Stimulated activated naive CD8-positive, alpha-beta T cell treated with anti-CD3 and anti-CD28 coated beads, Interleukin-15, Interleukin-2, amounts not matched to agents 100 ng/mL and 50 ng/mL, for 24 hours (primary cell): ENCODE measurements around the gene PCNX1.
"Not testable (repeated sequence)": the region's sequence is repeated elsewhere in the genome, so short reads cannot be mapped to it uniquely, and the experiment has no call there.

ENCODE experiments used
- H3K27ac Mint-ChIP-seq: one replicate; pipeline ENCODE4 v1.8.0; 2021; ENCODE audit warnings: mild to moderate bottlenecking, mixed read lengths
- H3K27me3 Mint-ChIP-seq: one replicate; pipeline ENCODE4 v1.8.0; 2021; ENCODE audit warnings: mixed read lengths
- H3K36me3 Mint-ChIP-seq: one replicate; pipeline ENCODE4 v1.8.0; 2021; ENCODE audit warnings: low read depth, mixed read lengths
- H3K4me1 Mint-ChIP-seq: one replicate; pipeline ENCODE4 v1.8.0; 2021; ENCODE audit warnings: low read depth, mixed read lengths
- H3K4me3 Mint-ChIP-seq: one replicate; pipeline ENCODE4 v1.8.0; 2021; ENCODE audit warnings: mild to moderate bottlenecking, mixed read lengths
- H3K9me3 Mint-ChIP-seq: one replicate; pipeline ENCODE4 v1.8.0; 2021; ENCODE audit warnings: mixed read lengths

The PCNX1 gene

DNA sequence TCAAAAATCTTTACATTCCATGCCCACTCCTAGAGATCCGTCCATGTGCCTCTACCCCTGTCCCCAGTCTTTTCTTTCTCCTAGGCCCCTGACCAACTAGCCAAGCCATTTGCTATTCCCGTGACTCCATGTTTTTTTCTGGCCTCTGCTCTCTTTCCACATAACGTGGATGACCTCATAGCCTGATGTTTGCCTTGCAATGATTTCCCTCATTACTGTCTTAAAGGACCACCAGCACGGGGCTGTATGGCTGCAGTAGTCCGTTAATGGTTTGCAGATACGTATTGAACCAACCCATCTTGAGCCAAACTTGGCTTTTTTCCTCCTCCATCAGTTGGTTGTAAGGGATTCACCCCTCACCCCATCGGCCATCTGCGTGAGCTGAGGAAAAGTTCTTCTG is 226.0 kb downstream of the PCNX1 start:
- Mint-ChIP-seq H3K4me3 (no peak overlapping the region), H3K36me3 (no peaks in the 10 kb centered on the region), H3K27ac (no peak overlapping the region), H3K27me3 (no peaks in the 10 kb centered on the region), H3K4me1 (peaks cover 12% of the 10 kb centered on the region), H3K9me3 (no peaks in the 10 kb centered on the region)

DNA sequence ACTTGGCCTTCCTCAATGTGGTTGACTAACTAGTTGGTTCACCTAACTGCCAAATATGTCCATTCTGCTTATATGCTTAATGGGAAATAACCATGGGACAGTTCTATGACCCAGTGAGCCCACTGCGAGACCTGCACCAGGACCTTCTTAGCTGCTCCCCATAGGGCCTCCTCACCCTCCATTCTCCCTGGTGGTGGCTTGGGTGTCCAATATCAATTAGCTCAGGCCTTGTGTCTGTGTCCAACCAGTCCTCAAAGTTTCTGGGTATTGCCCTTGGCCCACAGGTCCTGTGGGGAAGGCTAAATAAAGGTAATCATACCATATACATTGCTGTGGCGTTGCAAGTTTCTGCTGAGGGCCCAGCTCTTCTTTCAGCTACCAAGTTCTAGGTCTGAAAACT is 228.2 kb downstream of the PCNX1 start:
- Mint-ChIP-seq H3K36me3 (no peaks in the 10 kb centered on the region), H3K9me3 (no peaks in the 10 kb centered on the region), H3K27ac (no peak overlapping the region), H3K4me1 (peaks cover 10% of the 10 kb centered on the region), H3K27me3 (no peaks in the 10 kb centered on the region), H3K4me3 (no peak overlapping the region)

DNA sequence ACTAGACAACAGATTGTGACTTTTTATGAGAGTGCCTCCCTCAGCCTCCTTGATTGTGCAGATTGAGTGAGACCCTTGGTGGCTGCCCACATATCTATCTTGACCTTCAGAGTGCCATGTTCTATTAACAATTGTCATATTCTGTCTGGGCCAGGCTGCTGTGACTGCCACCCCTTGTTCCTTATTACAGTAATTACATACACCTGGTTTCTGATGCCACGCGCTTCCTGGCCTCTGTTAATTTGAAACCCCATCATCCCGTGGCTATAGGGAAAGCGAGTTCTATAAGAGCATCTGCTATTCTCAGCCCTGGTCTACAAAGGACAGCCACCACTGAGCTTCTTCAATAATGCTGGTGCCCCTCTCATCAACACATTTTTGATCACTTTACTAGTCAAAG is 228.7 kb downstream of the PCNX1 start:
- Mint-ChIP-seq H3K27me3 (no peaks in the 10 kb centered on the region), H3K4me3 (no peak overlapping the region), H3K27ac (no peak overlapping the region), H3K9me3 (no peaks in the 10 kb centered on the region), H3K36me3 (no peaks in the 10 kb centered on the region), H3K4me1 (peaks cover 10% of the 10 kb centered on the region)

DNA sequence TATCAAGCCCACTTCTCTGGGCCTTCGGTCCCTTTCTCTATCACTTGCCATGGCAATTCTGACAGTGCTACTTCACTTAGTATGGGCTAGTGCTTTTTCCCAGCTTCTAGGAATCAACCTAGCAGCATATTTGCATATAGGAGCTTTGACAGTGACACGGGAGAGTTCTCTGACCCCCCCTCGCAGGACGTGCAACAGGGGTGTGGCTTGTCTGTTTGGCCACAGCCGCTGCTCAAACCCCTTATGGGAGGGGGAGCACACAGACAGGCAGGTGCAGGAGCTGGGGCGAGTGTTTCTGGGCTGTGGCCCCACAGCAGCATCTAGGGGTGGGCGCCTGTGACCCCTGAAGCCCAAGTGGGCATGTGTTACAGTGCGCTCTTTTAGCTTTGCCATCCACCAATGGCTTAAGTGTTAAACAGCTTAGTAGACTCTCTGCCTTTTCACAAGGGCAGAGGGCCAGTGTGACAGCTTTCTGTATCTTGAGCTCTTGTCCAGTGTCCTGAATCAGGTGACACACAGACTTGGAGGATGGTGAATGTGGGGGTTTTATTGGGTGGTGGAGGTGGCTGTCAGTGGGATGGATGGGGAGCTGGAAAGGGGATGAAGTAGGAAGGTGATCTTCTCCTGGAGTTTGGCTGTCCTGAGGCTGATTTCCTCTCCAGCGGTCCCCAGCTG is 229.3 kb downstream of the PCNX1 start:
- Mint-ChIP-seq H3K36me3 (no peaks in the 10 kb centered on the region), H3K27me3 (no peaks in the 10 kb centered on the region), H3K4me1 (peaks cover 12% of the 10 kb centered on the region), H3K27ac (no peak overlapping the region), H3K9me3 (no peaks in the 10 kb centered on the region), H3K4me3 (no peak overlapping the region)

DNA sequence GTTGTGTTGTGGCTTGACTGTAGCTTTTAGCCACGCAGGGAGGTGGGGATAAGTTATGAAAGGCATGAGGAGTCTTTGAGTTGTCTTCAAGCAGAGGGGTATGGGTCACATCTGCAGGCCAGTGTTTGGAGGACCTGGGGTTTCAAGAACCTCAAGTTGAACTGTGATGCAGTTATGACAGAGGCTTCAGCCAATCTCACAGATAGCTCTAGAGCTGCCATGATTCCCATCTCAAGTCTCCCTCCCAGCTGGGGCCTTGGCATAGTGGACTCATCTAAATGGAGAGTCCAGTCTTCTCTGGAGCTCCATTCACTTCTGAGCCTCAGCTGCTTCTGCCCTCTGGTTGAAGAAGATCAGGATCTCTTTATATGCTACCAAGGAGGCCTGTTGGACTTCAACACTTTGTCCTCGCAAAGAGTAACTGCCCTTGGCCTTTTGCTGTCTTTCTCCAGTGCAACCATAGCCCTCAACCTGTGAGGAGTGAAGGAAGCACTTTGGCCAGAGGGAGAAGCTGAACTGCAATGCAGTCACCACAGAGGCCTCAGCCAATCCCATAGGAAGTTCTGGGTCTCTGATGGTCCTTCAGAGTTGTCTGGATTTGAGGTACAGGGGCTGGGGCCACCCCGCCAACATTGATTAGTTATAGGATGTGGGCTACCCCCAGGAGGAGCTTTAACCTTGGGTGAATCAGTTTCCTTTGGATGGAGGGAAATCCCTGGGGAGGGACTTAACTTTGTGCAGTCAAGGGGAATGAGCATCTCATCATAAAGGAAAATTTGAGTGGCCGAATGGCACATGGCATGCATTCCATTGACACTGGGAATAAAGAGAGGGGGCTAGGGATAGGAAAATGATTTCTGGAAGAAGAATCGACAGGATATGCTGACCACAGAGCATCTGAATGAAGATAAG is 230.5 kb downstream of the PCNX1 start:
- no peak overlapping the region for H3K4me3 Mint-ChIP-seq
- peaks cover 25% of the 10 kb centered on the region for H3K4me1 Mint-ChIP-seq
- H3K27me3 Mint-ChIP-seq, result no peaks in the 10 kb centered on the region
- H3K9me3 Mint-ChIP-seq, result no peaks in the 10 kb centered on the region
- H3K27ac Mint-ChIP-seq, result peak overlapping the region; percentile 42
- H3K36me3 Mint-ChIP-seq, result no peaks in the 10 kb centered on the region

DNA sequence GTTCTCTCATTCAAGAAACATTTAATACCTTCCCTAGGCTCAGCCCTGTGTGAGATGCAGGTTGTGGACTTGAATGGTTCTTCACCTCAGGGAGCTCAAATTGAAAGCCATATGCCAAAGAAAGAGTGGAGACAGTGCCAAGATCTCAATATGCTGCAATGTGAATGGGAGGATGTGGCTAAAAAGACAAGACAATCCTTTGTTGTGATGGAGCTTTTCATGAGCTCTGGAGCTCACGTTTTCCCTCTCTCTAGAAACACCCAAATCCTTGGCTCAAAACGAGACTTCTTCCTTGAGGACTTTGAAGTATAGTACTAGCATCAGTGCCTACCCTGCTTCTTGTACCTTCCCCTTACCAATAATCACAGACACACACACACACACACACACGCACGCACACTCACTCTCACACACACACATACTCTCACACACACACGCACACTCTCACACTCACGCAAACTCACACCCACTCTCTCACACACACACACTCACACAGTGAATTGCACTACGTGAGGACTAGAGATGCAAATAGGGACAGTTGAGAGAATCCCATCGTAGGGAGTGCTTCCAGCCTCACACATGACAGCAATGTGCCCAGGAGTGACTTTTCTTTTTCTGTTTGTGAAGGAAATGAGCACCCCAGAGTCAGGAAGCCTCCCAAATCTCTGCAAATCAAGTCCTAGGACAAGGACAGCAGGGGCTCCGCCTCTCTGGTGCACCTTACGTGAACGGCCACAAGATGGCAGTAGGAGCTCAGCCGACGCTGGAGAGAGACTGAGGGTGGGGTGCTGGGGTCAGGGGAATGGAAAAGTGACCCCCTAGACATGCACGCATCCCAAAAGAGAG is 231.4 kb downstream of the PCNX1 start:
- Mint-ChIP-seq H3K9me3 (no peaks in the 10 kb centered on the region), H3K27ac (no peak overlapping the region), H3K4me3 (no peak overlapping the region), H3K36me3 (no peaks in the 10 kb centered on the region), H3K27me3 (no peaks in the 10 kb centered on the region), H3K4me1 (peaks cover 33% of the 10 kb centered on the region)

DNA sequence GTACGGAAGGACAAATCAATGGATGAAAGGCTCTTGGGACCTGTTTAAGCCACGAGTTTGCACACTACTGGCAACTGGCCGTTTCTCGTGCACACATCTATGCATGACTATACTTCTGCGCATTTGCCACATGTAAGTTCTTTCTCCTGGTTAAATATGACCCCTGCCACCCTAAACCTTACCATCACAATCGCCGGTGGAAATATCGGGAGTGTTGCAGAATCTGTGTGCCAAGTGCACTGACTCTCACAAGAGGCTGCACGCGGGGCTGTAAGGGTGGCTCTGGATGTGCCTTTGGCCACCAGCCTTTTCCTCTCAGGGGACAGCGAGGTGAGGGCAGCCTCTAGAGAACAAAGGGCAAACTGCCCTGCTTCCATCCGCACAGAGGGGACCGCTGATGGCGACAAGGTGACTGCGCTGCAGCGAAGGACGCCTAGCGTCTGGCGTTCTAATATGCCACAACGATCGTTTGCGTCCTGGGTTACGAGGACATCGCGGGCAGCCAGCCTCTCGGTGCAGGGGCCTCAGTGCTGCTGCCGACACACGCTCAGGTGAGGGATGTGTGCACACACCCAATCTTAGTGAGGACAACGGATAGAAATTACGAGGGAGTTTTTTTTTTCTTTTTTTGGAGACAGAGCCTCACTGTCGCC is 232.2 kb downstream of the PCNX1 start:
- H3K27ac Mint-ChIP-seq, result no peak overlapping the region
- no peaks in the 10 kb centered on the region for H3K9me3 Mint-ChIP-seq
- H3K27me3 Mint-ChIP-seq, result no peaks in the 10 kb centered on the region
- no peak overlapping the region for H3K4me3 Mint-ChIP-seq
- H3K36me3 Mint-ChIP-seq, result no peaks in the 10 kb centered on the region
- peaks cover 41% of the 10 kb centered on the region for H3K4me1 Mint-ChIP-seq

DNA sequence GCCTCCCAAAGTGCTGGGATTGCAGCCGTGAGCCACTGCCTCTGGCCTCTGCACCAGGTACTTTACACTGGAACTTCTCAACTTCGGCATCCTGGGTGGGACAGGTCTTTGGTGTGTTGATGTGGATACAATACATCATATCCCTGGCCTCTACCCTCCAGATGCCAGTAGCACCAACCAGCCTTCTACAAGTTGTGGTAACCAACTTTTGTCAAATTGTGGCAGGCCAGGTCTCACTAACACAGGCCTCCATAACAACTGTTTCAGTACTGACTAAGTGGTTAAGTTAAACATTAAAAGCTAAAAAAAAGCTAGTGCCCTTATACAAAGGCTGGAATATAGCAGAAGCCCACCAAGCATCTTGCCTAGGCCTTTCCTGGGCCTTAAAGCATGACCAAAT is 232.9 kb downstream of the PCNX1 start:
- no peak overlapping the region for H3K27ac Mint-ChIP-seq
- H3K4me3 Mint-ChIP-seq, result no peak overlapping the region
- H3K36me3 Mint-ChIP-seq, result no peaks in the 10 kb centered on the region
- H3K27me3 Mint-ChIP-seq, result no peaks in the 10 kb centered on the region
- H3K9me3 Mint-ChIP-seq, result no peaks in the 10 kb centered on the region
- H3K4me1 Mint-ChIP-seq, result peaks cover 48% of the 10 kb centered on the region

DNA sequence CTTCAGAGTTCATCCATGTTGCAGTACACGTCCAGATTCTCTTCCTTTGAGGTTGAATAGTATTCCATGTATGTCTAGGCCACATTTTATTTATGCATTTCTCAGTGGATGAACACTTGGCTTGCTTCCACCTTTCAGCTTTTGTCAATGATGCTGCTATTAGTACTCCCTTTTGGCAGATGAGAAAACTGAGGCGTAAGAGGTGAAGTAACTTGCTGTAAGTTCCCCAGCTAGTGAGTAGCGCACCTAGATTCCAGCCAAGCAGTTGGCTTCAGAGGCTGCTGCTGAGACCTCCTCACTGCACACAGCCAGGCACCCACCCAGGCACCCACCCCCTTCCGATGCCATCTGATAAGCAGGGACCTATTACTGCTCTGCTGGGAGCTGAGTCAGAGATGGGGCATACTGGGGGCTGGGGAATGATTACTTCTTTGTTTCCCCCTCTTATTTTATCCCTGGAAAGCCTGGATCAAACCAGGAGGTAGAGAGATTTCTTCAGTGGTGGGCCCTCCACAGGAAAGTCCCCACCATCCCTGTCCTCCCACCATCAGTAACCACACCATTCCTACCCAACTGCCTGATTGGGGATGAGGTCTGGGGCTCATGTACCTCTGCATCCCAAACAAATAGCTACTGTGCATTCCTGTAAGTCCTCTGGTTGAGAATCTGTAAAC is 234.6 kb downstream of the PCNX1 start:
- H3K4me1 Mint-ChIP-seq, result peaks cover 48% of the 10 kb centered on the region
- H3K4me3 Mint-ChIP-seq, result no peak overlapping the region
- peak overlapping the region; percentile 93 for H3K27ac Mint-ChIP-seq
- H3K36me3 Mint-ChIP-seq, result no peaks in the 10 kb centered on the region
- no peaks in the 10 kb centered on the region for H3K9me3 Mint-ChIP-seq
- no peaks in the 10 kb centered on the region for H3K27me3 Mint-ChIP-seq

DNA sequence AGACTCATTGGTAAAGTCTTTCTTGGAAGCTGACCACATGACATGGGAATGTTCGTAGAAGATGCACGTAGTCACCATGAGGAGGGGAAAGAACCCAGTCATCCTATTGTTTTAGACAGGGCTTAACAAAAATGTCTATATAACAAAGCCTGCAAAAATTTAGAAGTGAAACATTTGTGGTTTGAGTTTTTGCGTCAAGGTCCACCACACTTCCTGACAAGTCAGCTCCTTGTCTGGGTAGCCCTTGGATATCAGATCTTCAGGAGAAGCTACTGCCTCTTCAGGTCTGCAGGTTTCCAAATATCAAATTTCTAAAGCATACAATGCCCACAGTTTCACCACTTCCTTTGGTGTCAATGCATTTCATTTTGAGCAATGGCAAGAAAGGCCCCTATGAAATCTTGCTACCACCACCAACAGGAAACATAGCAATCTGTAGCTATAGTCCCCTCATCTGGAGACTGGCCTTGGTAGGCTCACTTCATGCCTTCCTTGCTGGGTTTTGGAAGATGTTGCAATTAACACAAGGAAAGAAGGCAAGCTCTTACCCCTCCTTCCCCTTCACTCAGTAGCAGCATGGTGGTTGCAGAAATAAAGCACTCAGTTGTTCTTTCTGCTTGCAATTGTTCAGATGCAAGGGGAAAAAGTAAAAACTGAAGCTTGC is 235.2 kb downstream of the PCNX1 start:
- Mint-ChIP-seq H3K27ac (peak overlapping the region; percentile 93), H3K9me3 (no peaks in the 10 kb centered on the region), H3K4me3 (peak overlapping the region; percentile 43), H3K27me3 (no peaks in the 10 kb centered on the region), H3K4me1 (peaks cover 48% of the 10 kb centered on the region), H3K36me3 (no peaks in the 10 kb centered on the region)

DNA sequence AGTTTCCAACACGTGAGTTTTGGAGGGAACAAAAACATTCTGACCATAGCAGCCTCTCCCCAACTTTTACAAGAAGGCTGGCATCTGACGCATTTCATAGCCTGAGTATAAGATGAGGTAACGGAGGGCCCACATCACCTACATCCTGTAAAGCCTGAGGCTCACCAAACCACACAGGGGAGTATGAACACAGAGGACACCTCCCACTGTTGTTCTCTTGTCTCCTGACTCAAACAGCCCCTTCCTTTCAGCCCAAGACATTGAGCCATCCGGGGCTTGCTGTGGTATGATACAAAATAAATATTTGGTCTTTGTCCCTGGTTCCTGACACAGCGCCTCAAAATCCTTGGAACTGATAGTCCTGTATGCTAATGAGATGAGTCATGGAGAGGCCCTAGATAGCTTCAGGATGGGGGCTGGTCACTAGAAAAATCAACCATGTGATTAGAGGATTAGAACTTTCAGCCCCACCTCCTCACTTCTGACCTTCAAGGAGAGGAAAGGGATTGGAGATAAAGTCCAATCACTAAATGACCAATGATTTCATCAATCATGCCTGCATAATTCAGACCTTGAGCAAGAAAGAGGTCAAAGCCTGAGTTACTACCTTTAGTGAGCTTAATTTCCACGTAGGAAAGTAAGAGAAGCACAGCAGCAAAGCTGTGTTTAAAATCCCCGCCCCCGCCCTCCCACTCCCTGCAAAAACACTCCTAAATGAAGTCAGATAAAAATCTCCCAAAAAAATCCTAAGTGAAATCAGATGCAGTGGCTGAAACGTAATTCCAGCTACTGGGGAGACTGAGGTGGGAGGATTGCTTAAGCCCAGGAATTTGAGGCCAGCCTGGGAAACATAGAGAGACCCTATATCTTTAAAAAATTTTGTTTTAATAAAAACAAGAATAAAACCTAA is 236.4 kb downstream of the PCNX1 start:
- H3K36me3 Mint-ChIP-seq, result no peaks in the 10 kb centered on the region
- peaks cover 52% of the 10 kb centered on the region for H3K4me1 Mint-ChIP-seq
- H3K9me3 Mint-ChIP-seq, result no peaks in the 10 kb centered on the region
- H3K4me3 Mint-ChIP-seq, result peak overlapping the region; percentile 43
- peak overlapping the region; percentile 93 for H3K27ac Mint-ChIP-seq
- H3K27me3 Mint-ChIP-seq, result no peaks in the 10 kb centered on the region

DNA sequence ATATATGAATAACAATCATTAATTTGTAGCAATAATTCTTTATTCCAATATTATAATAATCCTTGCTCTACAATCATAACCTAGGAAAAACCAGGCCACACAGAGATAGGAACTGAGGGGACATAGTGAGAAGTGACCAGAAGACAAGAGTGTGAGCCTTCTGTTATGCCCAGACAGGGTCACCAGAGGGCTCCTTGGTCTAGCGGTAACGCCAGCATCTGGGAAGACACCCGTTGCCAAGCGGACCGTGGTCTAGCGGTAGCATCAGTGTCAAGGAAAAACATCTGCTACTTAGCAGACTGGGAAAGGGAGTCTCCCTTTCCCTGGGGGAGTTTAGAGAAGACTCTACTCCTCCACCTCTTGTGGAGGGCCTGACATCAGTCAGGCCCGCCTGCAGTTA is 240.1 kb downstream of the PCNX1 start:
- not testable (repeated sequence) for H3K27ac Mint-ChIP-seq, H3K27me3 Mint-ChIP-seq, H3K4me3 Mint-ChIP-seq
- Mint-ChIP-seq H3K9me3 (peaks cover 18% of the 10 kb centered on the region), H3K36me3 (peaks cover 12% of the 10 kb centered on the region), H3K4me1 (peaks cover 36% of the 10 kb centered on the region)

DNA sequence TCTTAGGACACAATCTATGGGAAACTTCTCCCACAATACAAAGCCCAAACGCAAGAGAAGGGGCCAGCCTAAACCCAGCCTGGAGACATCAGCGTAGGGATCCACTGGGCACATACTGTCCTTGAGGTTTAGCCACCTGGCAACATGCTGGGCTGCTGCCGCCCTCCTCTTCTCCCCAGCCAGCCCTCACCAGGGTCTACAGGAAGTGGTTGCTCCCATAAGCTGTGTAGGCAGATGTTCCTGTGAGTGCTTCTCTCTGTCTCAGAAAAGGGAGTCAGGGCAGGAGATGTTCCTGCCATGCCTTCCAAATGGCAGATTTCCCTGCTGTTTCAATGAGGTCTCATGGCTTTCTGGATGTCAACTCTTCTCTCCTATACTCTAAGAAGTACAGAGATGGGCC is 241.4 kb downstream of the PCNX1 start:
- no peak overlapping the region for H3K4me3 Mint-ChIP-seq
- peaks cover 12% of the 10 kb centered on the region for H3K36me3 Mint-ChIP-seq
- H3K9me3 Mint-ChIP-seq, result peaks cover 18% of the 10 kb centered on the region
- no peaks in the 10 kb centered on the region for H3K27me3 Mint-ChIP-seq
- H3K27ac Mint-ChIP-seq, result no peak overlapping the region
- peaks cover 23% of the 10 kb centered on the region for H3K4me1 Mint-ChIP-seq
